B cell (primary cell): Measurements from ENCODE around the gene PALLD.

ENCODE experiments used
- EZH2 ChIP-seq: IDR thresholded peaks from 2 replicates; pipeline ENCODE4 v1.6.1; 2012; ENCODE audit warnings: borderline replicate concordance, low read depth, mild to moderate bottlenecking, moderate library complexity, low read length; ENCODE audit not compliant: insufficient read depth, poor library complexity, severe bottlenecking
- TF ChIP-seq, protein P1 (sequence below): fragments of 200-600 bp; IDR thresholded peaks from one replicate; pipeline ENCODE4 v1.8.0; 2022; ENCODE audit warnings: antibody characterized with exemption, mild to moderate bottlenecking

DNA sequence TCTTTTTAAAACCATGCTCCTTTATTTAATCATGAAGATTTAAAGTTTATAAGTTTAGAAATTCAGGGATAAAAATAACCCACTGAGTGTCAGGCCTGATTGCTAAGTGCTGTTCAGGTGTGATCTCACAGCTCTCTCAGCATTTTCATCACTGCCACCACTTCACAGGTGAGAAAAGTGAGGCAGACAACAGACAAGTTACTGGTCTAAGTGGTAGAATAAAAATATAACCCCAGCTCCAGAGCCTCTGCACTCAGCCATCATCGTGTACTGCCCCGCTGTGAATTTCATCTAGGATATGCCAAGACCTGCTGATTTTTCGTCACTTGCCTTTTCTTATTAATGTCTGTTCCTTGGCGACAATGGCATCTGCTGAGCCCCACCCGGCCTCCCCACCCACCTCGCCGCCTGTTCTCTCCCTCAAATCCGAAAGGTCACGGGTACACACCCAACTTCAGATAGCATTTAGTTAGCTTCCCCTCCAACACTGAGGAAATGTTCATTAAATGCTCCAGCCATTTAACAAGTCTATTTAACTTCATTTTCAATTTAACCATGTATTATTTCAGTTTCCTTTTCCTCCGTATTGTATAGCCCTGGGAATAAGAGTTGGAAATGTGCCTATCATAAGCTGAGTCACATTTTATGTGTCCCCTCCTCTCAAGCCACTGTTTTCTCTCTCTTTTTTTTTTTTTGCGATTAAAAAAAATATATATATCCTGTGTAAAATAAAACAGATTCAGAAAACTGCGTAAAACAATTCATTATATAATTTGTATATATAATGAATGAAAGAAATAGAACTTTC is 276.7 kb downstream of the PALLD start:
- TF ChIP-seq, protein P1, sequence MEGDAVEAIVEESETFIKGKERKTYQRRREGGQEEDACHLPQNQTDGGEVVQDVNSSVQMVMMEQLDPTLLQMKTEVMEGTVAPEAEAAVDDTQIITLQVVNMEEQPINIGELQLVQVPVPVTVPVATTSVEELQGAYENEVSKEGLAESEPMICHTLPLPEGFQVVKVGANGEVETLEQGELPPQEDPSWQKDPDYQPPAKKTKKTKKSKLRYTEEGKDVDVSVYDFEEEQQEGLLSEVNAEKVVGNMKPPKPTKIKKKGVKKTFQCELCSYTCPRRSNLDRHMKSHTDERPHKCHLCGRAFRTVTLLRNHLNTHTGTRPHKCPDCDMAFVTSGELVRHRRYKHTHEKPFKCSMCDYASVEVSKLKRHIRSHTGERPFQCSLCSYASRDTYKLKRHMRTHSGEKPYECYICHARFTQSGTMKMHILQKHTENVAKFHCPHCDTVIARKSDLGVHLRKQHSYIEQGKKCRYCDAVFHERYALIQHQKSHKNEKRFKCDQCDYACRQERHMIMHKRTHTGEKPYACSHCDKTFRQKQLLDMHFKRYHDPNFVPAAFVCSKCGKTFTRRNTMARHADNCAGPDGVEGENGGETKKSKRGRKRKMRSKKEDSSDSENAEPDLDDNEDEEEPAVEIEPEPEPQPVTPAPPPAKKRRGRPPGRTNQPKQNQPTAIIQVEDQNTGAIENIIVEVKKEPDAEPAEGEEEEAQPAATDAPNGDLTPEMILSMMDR: no peak
- no peak for TF ChIP-seq EZH2
